Mesothelial cell of epicardium (in vitro differentiated cells): ENCODE data around the gene TNPO2. TPM values are rescaled to one million over a fixed set of nuclear protein-coding genes. Genes with fewer than 3 reads are reported as not detected.
"Not testable (repeated sequence)": the region's sequence is repeated elsewhere in the genome, so short reads cannot be mapped to it uniquely, and the experiment has no call there.

Experiments
- DNase-seq, 2 experiments: peaks; one replicate each; pipeline ENCODE4 v3.0.0; 2021; ENCODE audit warnings: low spot score in 2 of 2; ENCODE audit not compliant: unreplicated experiment in 2 of 2
- H3K27ac Mint-ChIP-seq: 2 replicates; pipeline ENCODE4 v1.8.0; 2021; ENCODE audit warnings: mixed read lengths
- H3K27me3 Mint-ChIP-seq: 2 replicates; pipeline ENCODE4 v1.8.0; 2021; ENCODE audit warnings: low read depth, mixed read lengths
- H3K36me3 Mint-ChIP-seq: 2 replicates; pipeline ENCODE4 v1.8.0; 2021; ENCODE audit warnings: mixed read lengths
- H3K4me1 Mint-ChIP-seq: 2 replicates; pipeline ENCODE4 v1.8.0; 2021; ENCODE audit warnings: mixed read lengths
- H3K4me3 Mint-ChIP-seq: 2 replicates; pipeline ENCODE4 v1.8.0; 2021; ENCODE audit warnings: mild to moderate bottlenecking, moderate library complexity, mixed read lengths
- H3K9me3 Mint-ChIP-seq: 2 replicates; pipeline ENCODE4 v1.8.0; 2021; ENCODE audit warnings: mixed read lengths
- CTCF ChIP-seq: fragments of 200-600 bp; sonication (generic); IDR thresholded peaks from one replicate; pipeline ENCODE4 v1.5.0; 2021; ENCODE audit warnings: antibody characterized with exemption; ENCODE audit not compliant: unreplicated experiment
- total RNA-seq: library from RNA; stranded (reverse); gene quantifications from 3 replicates; pipeline ENCODE4 v1.2.1, GENCODE V29; 2021

TNPO2 gene
- total RNA-seq, 1 donor from 2014 or later: 105 TPM

GRCh38 chr19:12715929-12716328, 7.8 kb downstream of the TNPO2 start:
- no peak for TF ChIP-seq CTCF
- DNase-seq: no peak
- H3K9me3 Mint-ChIP-seq: no peaks in the 10 kb centered on the region
- H3K4me1 Mint-ChIP-seq: peaks cover 11% of the 10 kb centered on the region
- H3K27ac Mint-ChIP-seq: no peak overlapping the region
- H3K36me3 Mint-ChIP-seq: peaks cover 24% of the 10 kb centered on the region
- H3K27me3 Mint-ChIP-seq: no peaks in the 10 kb centered on the region
- no peak overlapping the region for H3K4me3 Mint-ChIP-seq

- Mint-ChIP-seq H3K9me3 (no peaks in the 10 kb centered on the region), H3K27me3 (no peaks in the 10 kb centered on the region), H3K4me3 (no peak overlapping the region), H3K36me3 (peaks cover 28% of the 10 kb centered on the region), H3K27ac (no peak overlapping the region), H3K4me1 (peaks cover 6% of the 10 kb centered on the region)
- no peak for DNase-seq
- TF ChIP-seq CTCF: no peak
These were observed 8.6 kb downstream of the TNPO2 start for GRCh38 chr19:12715102-12715501.

- H3K27ac Mint-ChIP-seq, H3K27me3 Mint-ChIP-seq, H3K4me1 Mint-ChIP-seq, H3K4me3 Mint-ChIP-seq, H3K9me3 Mint-ChIP-seq, DNase-seq: not testable (repeated sequence)
- H3K36me3 Mint-ChIP-seq: peaks cover 30% of the 10 kb centered on the region
These were observed 10.4 kb downstream of the TNPO2 start for GRCh38 chr19:12713304-12713703.

GRCh38 chr19:12712077-12712476, 11.7 kb downstream of the TNPO2 start:
- not testable (repeated sequence) for DNase-seq, H3K9me3 Mint-ChIP-seq, H3K27ac Mint-ChIP-seq, H3K4me1 Mint-ChIP-seq, H3K4me3 Mint-ChIP-seq, H3K27me3 Mint-ChIP-seq
- peaks cover 30% of the 10 kb centered on the region for H3K36me3 Mint-ChIP-seq
- TF ChIP-seq CTCF: peak; percentile 13

GRCh38 chr19:12711187-12711586, 12.5 kb downstream of the TNPO2 start:
- no peak for DNase-seq
- no peak for TF ChIP-seq CTCF
- Mint-ChIP-seq H3K27ac (no peak overlapping the region), H3K4me1 (no peaks in the 10 kb centered on the region), H3K4me3 (no peak overlapping the region), H3K36me3 (peaks cover 29% of the 10 kb centered on the region), H3K27me3 (no peaks in the 10 kb centered on the region), H3K9me3 (no peaks in the 10 kb centered on the region)

GRCh38 chr19:12708641-12709040, 15.1 kb downstream of the TNPO2 start:
- no peak for TF ChIP-seq CTCF
- no peak overlapping the region for H3K27ac Mint-ChIP-seq
- no peaks in the 10 kb centered on the region for H3K4me1 Mint-ChIP-seq
- DNase-seq: no peak
- H3K36me3 Mint-ChIP-seq: peaks cover 34% of the 10 kb centered on the region
- H3K27me3 Mint-ChIP-seq: no peaks in the 10 kb centered on the region
- no peaks in the 10 kb centered on the region for H3K9me3 Mint-ChIP-seq
- H3K4me3 Mint-ChIP-seq: no peak overlapping the region
